Ishikawa (cell line): ENCODE data around the gene HYAL2.

Experiments used
- CEBPB ChIP-seq: IDR thresholded peaks from 2 replicates; pipeline ENCODE4 v1.6.1; 2012
- CREB1 ChIP-seq: IDR thresholded peaks from 2 replicates; pipeline ENCODE4 v1.6.1; 2012; ENCODE audit warnings: low read depth
- EGR1 ChIP-seq: IDR thresholded peaks from 2 replicates; pipeline ENCODE4 v1.6.1; 2012
- EP300 ChIP-seq: IDR thresholded peaks from 2 replicates; pipeline ENCODE4 v1.6.1; 2012; ENCODE audit warnings: borderline replicate concordance
- FOXM1 ChIP-seq: IDR thresholded peaks from 2 replicates; pipeline ENCODE4 v1.6.1; 2012; ENCODE audit warnings: low read depth, borderline replicate concordance
- MAX ChIP-seq: IDR thresholded peaks from 2 replicates; pipeline ENCODE4 v1.6.1; 2012
- NFIC ChIP-seq: IDR thresholded peaks from 2 replicates; pipeline ENCODE4 v1.6.1; 2012
- RAD21 ChIP-seq: IDR thresholded peaks from 2 replicates; pipeline ENCODE4 v1.6.1; 2012; ENCODE audit warnings: low read depth
- REST ChIP-seq: IDR thresholded peaks from 2 replicates; pipeline ENCODE4 v1.6.1; 2012; ENCODE audit warnings: low read depth, mild to moderate bottlenecking
- TAF1 ChIP-seq: IDR thresholded peaks from 2 replicates; pipeline ENCODE4 v1.6.1; 2012; ENCODE audit warnings: low read depth, mild to moderate bottlenecking
- TCF12 ChIP-seq: IDR thresholded peaks from 2 replicates; pipeline ENCODE4 v1.6.1; 2012; ENCODE audit warnings: low read depth
- TEAD4 ChIP-seq: IDR thresholded peaks from 2 replicates; pipeline ENCODE4 v1.6.1; 2012
- USF1 ChIP-seq: IDR thresholded peaks from 2 replicates; pipeline ENCODE4 v1.6.1; 2012
- YY1 ChIP-seq: IDR thresholded peaks from 2 replicates; pipeline ENCODE4 v1.6.1; 2012; ENCODE audit warnings: low read depth
- ZBTB7A ChIP-seq: IDR thresholded peaks from 2 replicates; pipeline ENCODE4 v1.6.1; 2012; ENCODE audit warnings: low read depth

The HYAL2 gene

GRCh38 chr3:50341996-50342650, 19.6 kb upstream of the HYAL2 start:
- TF ChIP-seq FOXM1 (no peak), CREB1 (no peak), RAD21 (no peak), CEBPB (no peak), TEAD4 (no peak), TCF12 (no peak), NFIC (no peak), TAF1 (no peak), MAX (no peak)

- TF ChIP-seq CEBPB (no peak), NFIC (no peak), TCF12 (no peak)
Measured at GRCh38 chr3:50341537-50341936, 19.0 kb upstream of the HYAL2 start.

GRCh38 chr3:50340448-50341329, 18.1 kb upstream of the HYAL2 start, which contains the start of gene RASSF1:
TSS of gene RASSF1 (minus strand) at chr3:50340836. CDS start at chr3:50340805, 31 bp downstream.
- TF ChIP-seq RAD21 (no peak), USF1 (no peak), FOXM1 (no peak), TEAD4 (no peak), YY1 (no peak), EGR1 (no peak)

DNA sequence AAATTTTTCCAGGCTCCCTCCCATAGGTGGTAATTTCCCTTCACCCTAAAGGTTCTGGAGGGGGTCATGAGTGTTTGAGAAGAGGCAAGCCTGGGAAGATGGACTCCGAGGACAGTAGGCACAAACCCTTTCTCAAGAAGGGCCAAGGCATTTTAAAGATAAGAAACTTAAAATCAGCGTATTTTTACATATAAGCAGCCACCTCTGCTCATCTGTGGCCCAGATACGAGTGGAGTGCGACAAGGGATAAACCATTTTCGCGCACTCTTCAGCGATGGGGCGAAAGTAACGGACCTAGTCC, 17.6 kb upstream of the HYAL2 start:
- TF ChIP-seq REST = no peak
- TF ChIP-seq TEAD4 = no peak
- TF ChIP-seq CREB1 = no peak
- TF ChIP-seq FOXM1 = no peak
- no peak for TF ChIP-seq YY1
- TF ChIP-seq MAX = no peak
- no peak for TF ChIP-seq EP300
- TF ChIP-seq NFIC = no peak
- no peak for TF ChIP-seq ZBTB7A
- TF ChIP-seq TAF1 = no peak
- TF ChIP-seq RAD21 = no peak
- no peak for TF ChIP-seq EGR1
- TF ChIP-seq CEBPB = no peak
- no peak for TF ChIP-seq USF1
- TF ChIP-seq TCF12 = no peak

- TF ChIP-seq CREB1 (no peak), CEBPB (no peak), ZBTB7A (no peak), EP300 (no peak), TEAD4 (no peak), REST (no peak), TAF1 (no peak)
Measured at GRCh38 chr3:50339485-50340146, 17.1 kb upstream of the HYAL2 start.

GRCh38 chr3:50338965-50339364, 16.4 kb upstream of the HYAL2 start:
- TF ChIP-seq TAF1 = no peak
- no peak for TF ChIP-seq YY1
- no peak for TF ChIP-seq RAD21
- no peak for TF ChIP-seq REST
- TF ChIP-seq ZBTB7A = no peak
- TF ChIP-seq NFIC = no peak
- TF ChIP-seq USF1 = no peak
- no peak for TF ChIP-seq TEAD4
- TF ChIP-seq TCF12 = no peak
- TF ChIP-seq CEBPB = no peak
- TF ChIP-seq FOXM1 = no peak
- TF ChIP-seq CREB1 = no peak
- TF ChIP-seq EP300 = no peak
- TF ChIP-seq MAX = no peak
- no peak for TF ChIP-seq EGR1
